CD4-positive, alpha-beta T cell (primary cell): ENCODE measurements around the gene TRAPPC13. TPM values are rescaled to one million over a fixed set of nuclear protein-coding genes. Genes with fewer than 3 reads are reported as not detected.

ENCODE experiments used
- ATAC-seq: fragments of 200-7000 bp; cut with Tn5 transposase; one replicate; pipeline ENCODE4 v1.10.0; 2022; ENCODE audit warnings: mild to moderate bottlenecking; ENCODE audit not compliant: poor library complexity
- CTCF ChIA-PET: fragments of 350-600 bp; sonication (Branson Sonifier 250); formaldehyde crosslinking; loops from one replicate; lab custom pipeline; 2021; ENCODE audit warnings: antibody characterized with exemption, inconsistent platforms; lab: Charles Lee
- POLR2A ChIA-PET: fragments of 350-600 bp; sonication (Branson Sonifier 250); formaldehyde crosslinking; loops from one replicate; lab custom pipeline; 2021; ENCODE audit warnings: antibody characterized with exemption, inconsistent platforms; lab: Charles Lee
- DNase-seq, 14 experiments: peaks; one replicate each; pipeline ENCODE4 v3.0.0-alpha.2; 2013 to 2020; ENCODE audit warnings: mixed read lengths in 2 of 14
- H3K27ac ChIP-seq, 2 donors: one replicate each; pipeline versions ENCODE4 v1.5.1 to v1.7.0; 2013; ENCODE audit warnings: low read length in 2 of 2, low read depth in 1 of 2, mild to moderate bottlenecking in 1 of 2
- H3K27me3 ChIP-seq, 2 experiments: 1 replicate in 1 of 2; 2 replicates in 1 of 2; pipeline versions ENCODE4 v1.6.1 to v1.7.0; 2013; ENCODE audit warnings: low read length in 2 of 2, control low read depth in 1 of 2, mild to moderate bottlenecking in 1 of 2, moderate library complexity in 1 of 2; ENCODE audit not compliant: insufficient read depth in 2 of 2, control insufficient read depth in 1 of 2
- H3K36me3 ChIP-seq: one replicate; pipeline ENCODE4 v1.6.1; 2013; ENCODE audit warnings: low read length, control low read depth; ENCODE audit not compliant: insufficient read depth
- H3K4me1 ChIP-seq: one replicate; pipeline ENCODE4 v1.6.1; 2013; ENCODE audit warnings: low read length, control low read depth; ENCODE audit not compliant: insufficient read depth
- H3K4me3 ChIP-seq: one replicate; pipeline ENCODE4 v1.5.1; 2013; ENCODE audit warnings: mild to moderate bottlenecking, low read length, moderate library complexity
- H3K9me3 ChIP-seq, 2 experiments: 1 replicate in 1 of 2; 2 replicates in 1 of 2; pipeline versions ENCODE4 v1.6.1 to v1.7.0; 2013; ENCODE audit warnings: low read length in 2 of 2, mild to moderate bottlenecking in 2 of 2, control low read depth in 1 of 2, moderate library complexity in 1 of 2; ENCODE audit not compliant: control insufficient read depth in 1 of 2, insufficient read depth in 1 of 2
- H3K27ac Mint-ChIP-seq: one replicate; pipeline ENCODE4 v1.8.0; 2020; ENCODE audit warnings: mixed read lengths
- H3K27me3 Mint-ChIP-seq: one replicate; pipeline ENCODE4 v1.8.0; 2021; ENCODE audit warnings: mixed read lengths
- H3K36me3 Mint-ChIP-seq: one replicate; pipeline ENCODE4 v1.8.0; 2021; ENCODE audit warnings: low read depth, mixed read lengths
- H3K4me1 Mint-ChIP-seq: one replicate; pipeline ENCODE4 v1.8.0; 2021; ENCODE audit warnings: low read depth, mixed read lengths
- H3K4me3 Mint-ChIP-seq: one replicate; pipeline ENCODE4 v1.8.0; 2020; ENCODE audit warnings: mild to moderate bottlenecking, mixed read lengths
- H3K9me3 Mint-ChIP-seq: one replicate; pipeline ENCODE4 v1.8.0; 2020; ENCODE audit warnings: mixed read lengths
- CTCF ChIP-seq: fragments of 200-600 bp; IDR thresholded peaks from one replicate; pipeline ENCODE4 v1.8.0; 2022; ENCODE audit warnings: antibody characterized with exemption, mild to moderate bottlenecking
- intact Hi-C, 2 experiments: fragments of 100-400 bp; cut with DNase I in 1 of 2; cut with micrococcal nuclease in 1 of 2; formaldehyde crosslinking; loops; one replicate each; pipeline versions ENCODE4 v1.15.1 to v1.9.0; 2023 to 2025; cut with DNase I, micrococcal nuclease
- total RNA-seq, 174 experiments: library from RNA in 2 of 174; stranded (reverse) in 2 of 174; gene quantifications; one replicate each; pipeline ENCODE4 v1.2.3 and lab custom pipeline; 2021 to 2026

The TRAPPC13 gene
- total RNA-seq, 2 experiments from 2014 or later: 11.2 to 14.4 TPM

GRCh38 chr5:65663804-65664521, 39.1 kb downstream of the TRAPPC13 start:
- Histone ChIP-seq H3K4me1 (no peaks in the 10 kb centered on the region), H3K27me3 (no peaks in the 10 kb centered on the region), H3K9me3 (no peaks in the 10 kb centered on the region), H3K27ac (no peak overlapping the region), H3K36me3 (peaks cover 33% of the 10 kb centered on the region), H3K4me3 (no peak overlapping the region)
- no peak for TF ChIP-seq CTCF
- Mint-ChIP-seq H3K27ac (peak overlapping the region; percentile 18), H3K36me3 (peaks cover 60% of the 10 kb centered on the region), H3K27me3 (no peaks in the 10 kb centered on the region), H3K4me3 (no peak overlapping the region), H3K9me3 (no peaks in the 10 kb centered on the region), H3K4me1 (no peaks in the 10 kb centered on the region)
- no peak for ATAC-seq
- no peak for DNase-seq
- CTCF ChIA-PET: interaction anchor here (0.6 to 1.3 kb wide), 2 partner anchors 8 to 37 kb away, joined by 3 read pairs; no protein-coding TSS in a partner anchor
- intact Hi-C loops: no loop called here
- POLR2A ChIA-PET: interaction anchor here (1.0 kb wide), 1 partner anchor 101 kb away, joined by 3 read pairs; the partner anchor contains the start of genes CENPK and PPWD1

GRCh38 chr5:65668696-65669095, 43.9 kb downstream of the TRAPPC13 start:
- Mint-ChIP-seq H3K4me1 (no peaks in the 10 kb centered on the region), H3K4me3 (no peak overlapping the region), H3K27ac (no peak overlapping the region), H3K27me3 (no peaks in the 10 kb centered on the region), H3K36me3 (peaks cover 73% of the 10 kb centered on the region), H3K9me3 (no peaks in the 10 kb centered on the region)
- ChIA-PET CTCF (no interaction called here), POLR2A (no interaction called here)
- intact Hi-C loops: loop anchor here in 1 of 2 experiments (5.0 kb wide), 1 partner anchor 44 kb away; no protein-coding TSS in a partner anchor
- no peak for TF ChIP-seq CTCF
- H3K9me3 ChIP-seq: no peaks in the 10 kb centered on the region
- H3K27ac ChIP-seq: no peak overlapping the region
- H3K4me1 ChIP-seq: no peaks in the 10 kb centered on the region
- no peak overlapping the region for H3K4me3 ChIP-seq
- peaks cover 64% of the 10 kb centered on the region for H3K36me3 ChIP-seq
- no peaks in the 10 kb centered on the region for H3K27me3 ChIP-seq
- ATAC-seq (no peak), DNase-seq (no peak)

- H3K4me3 ChIP-seq: no peak overlapping the region
- ChIA-PET POLR2A (interaction anchor here (0.9 kb wide), 1 partner anchor 23 kb away, joined by 3 read pairs; no protein-coding TSS in a partner anchor), CTCF (interaction anchor here (1.0 kb wide), 1 partner anchor 9 kb away, joined by 3 read pairs; no protein-coding TSS in a partner anchor)
- H3K4me3 Mint-ChIP-seq: no peak overlapping the region
- H3K4me1 ChIP-seq: no peaks in the 10 kb centered on the region
- H3K27ac ChIP-seq: no peak overlapping the region
- intact Hi-C loops: no loop called here
- H3K36me3 ChIP-seq: peaks cover 69% of the 10 kb centered on the region
- ATAC-seq (no peak), DNase-seq (no peak)
- H3K27ac Mint-ChIP-seq: peak overlapping the region; percentile 61
- H3K9me3 ChIP-seq: no peaks in the 10 kb centered on the region
- TF ChIP-seq CTCF: no peak
- peaks cover 23% of the 10 kb centered on the region for H3K4me1 Mint-ChIP-seq
- no peaks in the 10 kb centered on the region for H3K27me3 Mint-ChIP-seq
- no peaks in the 10 kb centered on the region for H3K27me3 ChIP-seq
- H3K36me3 Mint-ChIP-seq: peaks cover 90% of the 10 kb centered on the region
- H3K9me3 Mint-ChIP-seq: no peaks in the 10 kb centered on the region
Measured at GRCh38 chr5:65672796-65673195, 48.0 kb downstream of the TRAPPC13 start.
